PFSK-1 (cell line): ENCODE results near the gene MFSD12.

Experiments
- FOXP2 ChIP-seq: optimal IDR thresholded peaks from 2 replicates; pipeline ENCODE3; 2011; ENCODE audit warnings: borderline replicate concordance, control low read depth, inconsistent platforms; ENCODE audit not compliant: insufficient read depth; ENCODE audit errors: extremely low read length, extremely low read depth
- POLR2AphosphoS5 ChIP-seq: IDR thresholded peaks from 2 replicates; pipeline ENCODE4 v1.6.1; 2012; ENCODE audit warnings: low read depth, mild to moderate bottlenecking, control low read depth, low read length, moderate library complexity
- SIN3A ChIP-seq: IDR thresholded peaks from 2 replicates; pipeline ENCODE4 v1.6.1; 2012; ENCODE audit warnings: mild to moderate bottlenecking, low read length, moderate library complexity, borderline replicate concordance; ENCODE audit not compliant: insufficient read depth
- TF ChIP-seq, protein P1 (sequence below), 2 experiments: IDR thresholded peaks; 2 replicates each; pipeline versions ENCODE4 v1.6.1 to v1.8.0; 2011 to 2012; ENCODE audit warnings: low read depth in 2 of 2, low read length in 2 of 2, control low read depth in 1 of 2, inconsistent platforms in 1 of 2, mild to moderate bottlenecking in 1 of 2, moderate library complexity in 1 of 2; ENCODE audit not compliant: insufficient read depth in 1 of 2

DNA sequence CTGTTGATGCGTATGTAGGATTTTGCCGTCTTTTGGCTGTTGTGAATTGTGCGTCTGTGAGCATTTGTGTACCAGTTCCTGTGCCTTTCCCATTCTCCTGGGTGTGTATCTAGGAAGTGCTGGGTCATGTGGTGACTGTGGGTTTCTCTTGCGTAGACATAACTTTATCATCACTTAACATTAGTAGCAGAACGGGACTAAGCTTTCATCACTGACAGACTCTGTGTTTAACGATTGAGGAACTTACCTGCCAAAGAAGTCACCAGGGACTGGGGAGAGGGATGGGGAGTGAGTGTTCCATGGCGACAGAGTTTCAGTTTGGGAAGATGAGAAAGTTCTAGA, 36.3 kb downstream of the MFSD12 start:
- TF ChIP-seq SIN3A (no peak), FOXP2 (no peak), POLR2AphosphoS5 (no peak)
- TF ChIP-seq, protein P1, sequence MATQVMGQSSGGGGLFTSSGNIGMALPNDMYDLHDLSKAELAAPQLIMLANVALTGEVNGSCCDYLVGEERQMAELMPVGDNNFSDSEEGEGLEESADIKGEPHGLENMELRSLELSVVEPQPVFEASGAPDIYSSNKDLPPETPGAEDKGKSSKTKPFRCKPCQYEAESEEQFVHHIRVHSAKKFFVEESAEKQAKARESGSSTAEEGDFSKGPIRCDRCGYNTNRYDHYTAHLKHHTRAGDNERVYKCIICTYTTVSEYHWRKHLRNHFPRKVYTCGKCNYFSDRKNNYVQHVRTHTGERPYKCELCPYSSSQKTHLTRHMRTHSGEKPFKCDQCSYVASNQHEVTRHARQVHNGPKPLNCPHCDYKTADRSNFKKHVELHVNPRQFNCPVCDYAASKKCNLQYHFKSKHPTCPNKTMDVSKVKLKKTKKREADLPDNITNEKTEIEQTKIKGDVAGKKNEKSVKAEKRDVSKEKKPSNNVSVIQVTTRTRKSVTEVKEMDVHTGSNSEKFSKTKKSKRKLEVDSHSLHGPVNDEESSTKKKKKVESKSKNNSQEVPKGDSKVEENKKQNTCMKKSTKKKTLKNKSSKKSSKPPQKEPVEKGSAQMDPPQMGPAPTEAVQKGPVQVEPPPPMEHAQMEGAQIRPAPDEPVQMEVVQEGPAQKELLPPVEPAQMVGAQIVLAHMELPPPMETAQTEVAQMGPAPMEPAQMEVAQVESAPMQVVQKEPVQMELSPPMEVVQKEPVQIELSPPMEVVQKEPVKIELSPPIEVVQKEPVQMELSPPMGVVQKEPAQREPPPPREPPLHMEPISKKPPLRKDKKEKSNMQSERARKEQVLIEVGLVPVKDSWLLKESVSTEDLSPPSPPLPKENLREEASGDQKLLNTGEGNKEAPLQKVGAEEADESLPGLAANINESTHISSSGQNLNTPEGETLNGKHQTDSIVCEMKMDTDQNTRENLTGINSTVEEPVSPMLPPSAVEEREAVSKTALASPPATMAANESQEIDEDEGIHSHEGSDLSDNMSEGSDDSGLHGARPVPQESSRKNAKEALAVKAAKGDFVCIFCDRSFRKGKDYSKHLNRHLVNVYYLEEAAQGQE (IDR thresholded peaks at IDR 0.05; ENCODE audit: insufficient read depth in 1 of 2, low read depth in 2 of 2, low read length in 2 of 2), result no peak
